Activated CD4-positive, alpha-beta T cell treated with anti-CD3 and anti-CD28 coated beads, Interleukin-2, Interleukin-6, amounts not matched to agents 100 ng/mL and 50 ng/mL, durations not matched to agents 16 hours and 8 hours (primary cell): ENCODE data around the gene DNM1L.

Source experiments
- DNase-seq: peaks from one replicate; pipeline ENCODE4 v3.0.0-alpha.2; 2020

The DNM1L gene

GRCh38 chr12:32679091-32679919, at the start of gene DNM1L:
DNM1L (plus strand) TSS chr12:32679301; CDS start chr12:32679364, 63 bp downstream.
- peak; percentile 96 for DNase-seq

GRCh38 chr12:32641287-32641901, 37.7 kb upstream of the DNM1L start:
- no peak for DNase-seq

- no peak for DNase-seq
These were observed 34.7 kb upstream of the DNM1L start for GRCh38 chr12:32644431-32644830.

GRCh38 chr12:32647275-32647674, 31.8 kb upstream of the DNM1L start:
- DNase-seq: no peak

GRCh38 chr12:32650508-32650907, 28.6 kb upstream of the DNM1L start:
- no peak for DNase-seq

- DNase-seq: no peak
These were observed 27.7 kb upstream of the DNM1L start for GRCh38 chr12:32651151-32651955.

GRCh38 chr12:32651956-32652210, 27.2 kb upstream of the DNM1L start:
- DNase-seq: no peak

GRCh38 chr12:32659908-32660440, 19.1 kb upstream of the DNM1L start:
- DNase-seq: no peak

GRCh38 chr12:32661706-32662105, 17.4 kb upstream of the DNM1L start:
- no peak for DNase-seq

GRCh38 chr12:32662665-32663064, 16.4 kb upstream of the DNM1L start:
- no peak for DNase-seq

- no peak for DNase-seq
These were observed 13.1 kb upstream of the DNM1L start for GRCh38 chr12:32666018-32666417.

GRCh38 chr12:32669584-32669983, 9.5 kb upstream of the DNM1L start:
- DNase-seq: no peak

- DNase-seq: peak; percentile 32
These were observed 6.9 kb upstream of the DNM1L start for GRCh38 chr12:32671930-32672780.

- no peak for DNase-seq
These were observed 778 bp downstream of the DNM1L start for GRCh38 chr12:32679920-32680237.

GRCh38 chr12:32680787-32681186, 1.7 kb downstream of the DNM1L start:
- no peak for DNase-seq

GRCh38 chr12:32681272-32681671, 2.2 kb downstream of the DNM1L start:
- no peak for DNase-seq

- no peak for DNase-seq
These were observed 7.2 kb downstream of the DNM1L start for GRCh38 chr12:32686340-32686739.

GRCh38 chr12:32688786-32689185, 9.7 kb downstream of the DNM1L start:
- DNase-seq: no peak

GRCh38 chr12:32690927-32691326, 11.8 kb downstream of the DNM1L start:
- DNase-seq: no peak

GRCh38 chr12:32692358-32692757, 13.3 kb downstream of the DNM1L start:
- DNase-seq: peak; percentile 16

- DNase-seq: no peak
These were observed 13.9 kb downstream of the DNM1L start for GRCh38 chr12:32693036-32693435.

GRCh38 chr12:32695787-32696186, 16.7 kb downstream of the DNM1L start:
- DNase-seq: no peak

GRCh38 chr12:32697445-32697844, 18.3 kb downstream of the DNM1L start:
- DNase-seq: no peak
